ENCODE results near the gene TMEM25. TPM values are rescaled to one million over a fixed set of nuclear protein-coding genes. Genes with fewer than 3 reads are reported as not detected.

The TMEM25 gene
- total and polyA plus RNA-seq, 2 of the 13 experiments (the other 11 are each of a cell fraction or from before 2014, with no cell fraction given) = 7.5 to 17.2 TPM

DNA sequence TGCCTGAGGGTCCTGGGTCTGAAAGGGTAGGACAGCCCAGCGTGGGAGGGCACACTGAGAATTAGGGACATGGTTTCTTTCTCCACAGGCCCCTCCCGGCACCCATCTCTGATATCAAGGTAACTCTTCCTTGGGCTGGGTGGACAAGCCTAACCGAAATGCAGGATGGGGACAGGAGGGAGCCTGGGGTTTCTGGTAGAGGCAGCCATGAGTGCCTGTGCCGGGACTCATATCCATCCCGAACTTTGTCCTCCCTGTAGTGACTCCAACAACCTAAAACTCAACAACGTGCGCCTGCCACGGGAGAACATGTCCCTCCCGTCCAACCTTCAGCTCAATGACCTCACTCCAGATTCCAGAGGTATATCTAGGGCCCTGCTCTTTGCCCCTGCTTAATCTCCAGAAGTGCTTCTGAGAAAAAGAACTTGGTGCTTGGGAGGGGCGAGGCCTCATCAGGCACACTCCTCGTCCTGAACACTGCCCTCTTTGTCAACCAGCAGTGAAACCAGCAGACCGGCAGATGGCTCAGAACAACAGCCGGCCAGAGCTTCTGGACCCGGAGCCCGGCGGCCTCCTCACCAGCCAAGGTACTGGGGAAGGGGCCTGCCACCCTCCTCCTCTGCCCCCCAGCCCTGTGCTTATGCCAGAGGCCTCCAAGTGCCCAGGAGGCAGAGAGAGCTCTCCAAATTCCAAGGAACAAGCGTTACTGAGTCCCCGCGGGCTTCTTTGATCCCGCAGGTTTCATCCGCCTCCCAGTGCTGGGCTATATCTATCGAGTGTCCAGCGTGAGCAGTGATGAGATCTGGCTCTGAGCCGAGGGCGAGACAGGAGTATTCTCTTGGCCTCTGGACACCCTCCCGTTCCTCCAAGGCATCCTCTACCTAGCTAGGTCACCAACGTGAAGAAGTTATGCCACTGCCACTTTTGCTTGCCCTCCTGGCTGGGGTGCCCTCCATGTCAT lies 3.1 kb downstream of the TMEM25 start (continued):
- TF ChIP-seq, protein P1, sequence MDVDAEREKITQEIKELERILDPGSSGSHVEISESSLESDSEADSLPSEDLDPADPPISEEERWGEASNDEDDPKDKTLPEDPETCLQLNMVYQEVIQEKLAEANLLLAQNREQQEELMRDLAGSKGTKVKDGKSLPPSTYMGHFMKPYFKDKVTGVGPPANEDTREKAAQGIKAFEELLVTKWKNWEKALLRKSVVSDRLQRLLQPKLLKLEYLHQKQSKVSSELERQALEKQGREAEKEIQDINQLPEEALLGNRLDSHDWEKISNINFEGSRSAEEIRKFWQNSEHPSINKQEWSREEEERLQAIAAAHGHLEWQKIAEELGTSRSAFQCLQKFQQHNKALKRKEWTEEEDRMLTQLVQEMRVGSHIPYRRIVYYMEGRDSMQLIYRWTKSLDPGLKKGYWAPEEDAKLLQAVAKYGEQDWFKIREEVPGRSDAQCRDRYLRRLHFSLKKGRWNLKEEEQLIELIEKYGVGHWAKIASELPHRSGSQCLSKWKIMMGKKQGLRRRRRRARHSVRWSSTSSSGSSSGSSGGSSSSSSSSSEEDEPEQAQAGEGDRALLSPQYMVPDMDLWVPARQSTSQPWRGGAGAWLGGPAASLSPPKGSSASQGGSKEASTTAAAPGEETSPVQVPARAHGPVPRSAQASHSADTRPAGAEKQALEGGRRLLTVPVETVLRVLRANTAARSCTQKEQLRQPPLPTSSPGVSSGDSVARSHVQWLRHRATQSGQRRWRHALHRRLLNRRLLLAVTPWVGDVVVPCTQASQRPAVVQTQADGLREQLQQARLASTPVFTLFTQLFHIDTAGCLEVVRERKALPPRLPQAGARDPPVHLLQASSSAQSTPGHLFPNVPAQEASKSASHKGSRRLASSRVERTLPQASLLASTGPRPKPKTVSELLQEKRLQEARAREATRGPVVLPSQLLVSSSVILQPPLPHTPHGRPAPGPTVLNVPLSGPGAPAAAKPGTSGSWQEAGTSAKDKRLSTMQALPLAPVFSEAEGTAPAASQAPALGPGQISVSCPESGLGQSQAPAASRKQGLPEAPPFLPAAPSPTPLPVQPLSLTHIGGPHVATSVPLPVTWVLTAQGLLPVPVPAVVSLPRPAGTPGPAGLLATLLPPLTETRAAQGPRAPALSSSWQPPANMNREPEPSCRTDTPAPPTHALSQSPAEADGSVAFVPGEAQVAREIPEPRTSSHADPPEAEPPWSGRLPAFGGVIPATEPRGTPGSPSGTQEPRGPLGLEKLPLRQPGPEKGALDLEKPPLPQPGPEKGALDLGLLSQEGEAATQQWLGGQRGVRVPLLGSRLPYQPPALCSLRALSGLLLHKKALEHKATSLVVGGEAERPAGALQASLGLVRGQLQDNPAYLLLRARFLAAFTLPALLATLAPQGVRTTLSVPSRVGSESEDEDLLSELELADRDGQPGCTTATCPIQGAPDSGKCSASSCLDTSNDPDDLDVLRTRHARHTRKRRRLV (CRISPR knock-in tag; IDR thresholded peaks at IDR 0.05) = no peak
- TF ChIP-seq EZH2 (conservative IDR thresholded peaks at IDR 0.05; ENCODE audit: low read depth, low read length) = no peak
- TF ChIP-seq RAD21 (CRISPR knock-in tag; IDR thresholded peaks at IDR 0.05) = peak; percentile 38; the same call in 1 of the 2 replicates
- TF ChIP-seq KMT2B (CRISPR knock-in tag; IDR thresholded peaks at IDR 0.05) = no peak
- no peak for TF ChIP-seq LCORL (IDR thresholded peaks at IDR 0.05)
- TF ChIP-seq LCORL (CRISPR knock-in tag; IDR thresholded peaks at IDR 0.05) = no peak
- no peak for TF ChIP-seq KDM2A (CRISPR knock-in tag; IDR thresholded peaks at IDR 0.05; ENCODE audit: borderline replicate concordance, low read depth)
- TF ChIP-seq HDAC2 (CRISPR knock-in tag; IDR thresholded peaks at IDR 0.05) = no peak
- no peak for TF ChIP-seq KAT7 (CRISPR knock-in tag; IDR thresholded peaks at IDR 0.05; ENCODE audit: borderline replicate concordance)
- TF ChIP-seq HNRNPL (IDR thresholded peaks at IDR 0.05; ENCODE audit: low read depth, low read length) = 0 out of 2 replicates have a peak, but pooled peaks have one; percentile 33
- no peak for TF ChIP-seq CBFB (CRISPR knock-in tag; IDR thresholded peaks at IDR 0.05)
- no peak for TF ChIP-seq SIN3B (IDR thresholded peaks at IDR 0.05; ENCODE audit: low read length)
- no peak for TF ChIP-seq NAIF1 (CRISPR knock-in tag; IDR thresholded peaks at IDR 0.05; ENCODE audit: borderline replicate concordance)
- TF ChIP-seq, protein P2, sequence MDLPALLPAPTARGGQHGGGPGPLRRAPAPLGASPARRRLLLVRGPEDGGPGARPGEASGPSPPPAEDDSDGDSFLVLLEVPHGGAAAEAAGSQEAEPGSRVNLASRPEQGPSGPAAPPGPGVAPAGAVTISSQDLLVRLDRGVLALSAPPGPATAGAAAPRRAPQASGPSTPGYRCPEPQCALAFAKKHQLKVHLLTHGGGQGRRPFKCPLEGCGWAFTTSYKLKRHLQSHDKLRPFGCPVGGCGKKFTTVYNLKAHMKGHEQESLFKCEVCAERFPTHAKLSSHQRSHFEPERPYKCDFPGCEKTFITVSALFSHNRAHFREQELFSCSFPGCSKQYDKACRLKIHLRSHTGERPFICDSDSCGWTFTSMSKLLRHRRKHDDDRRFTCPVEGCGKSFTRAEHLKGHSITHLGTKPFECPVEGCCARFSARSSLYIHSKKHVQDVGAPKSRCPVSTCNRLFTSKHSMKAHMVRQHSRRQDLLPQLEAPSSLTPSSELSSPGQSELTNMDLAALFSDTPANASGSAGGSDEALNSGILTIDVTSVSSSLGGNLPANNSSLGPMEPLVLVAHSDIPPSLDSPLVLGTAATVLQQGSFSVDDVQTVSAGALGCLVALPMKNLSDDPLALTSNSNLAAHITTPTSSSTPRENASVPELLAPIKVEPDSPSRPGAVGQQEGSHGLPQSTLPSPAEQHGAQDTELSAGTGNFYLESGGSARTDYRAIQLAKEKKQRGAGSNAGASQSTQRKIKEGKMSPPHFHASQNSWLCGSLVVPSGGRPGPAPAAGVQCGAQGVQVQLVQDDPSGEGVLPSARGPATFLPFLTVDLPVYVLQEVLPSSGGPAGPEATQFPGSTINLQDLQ (CRISPR knock-in tag; IDR thresholded peaks at IDR 0.05) = no peak
- no peak for TF ChIP-seq ZNF737 (CRISPR knock-in tag; IDR thresholded peaks at IDR 0.05; ENCODE audit: borderline replicate concordance)
- TF ChIP-seq TEAD3 (CRISPR knock-in tag; optimal IDR thresholded peaks at IDR 0.05; ENCODE audit: borderline replicate concordance) = no peak
- peak; percentile 13 for TF ChIP-seq YY1 (IDR thresholded peaks at IDR 0.05; ENCODE audit: insufficient read depth, insufficient replicate concordance, low read depth, low read length)

Measured in HepG2 (cell line).